Brain pericyte (primary cell): ENCODE results near the gene TPD52L1.
"Not testable (repeated sequence)": the region's sequence is repeated elsewhere in the genome, so short reads cannot be mapped to it uniquely, and the experiment has no call there.

Source experiments
- DNase-seq: peaks from one replicate; pipeline ENCODE4 v3.0.0-alpha.2; 2012; ENCODE audit warnings: low read depth, low spot score

TPD52L1 gene

GRCh38 chr6:125140808-125141207 lies 12.8 kb upstream of the TPD52L1 start:
- no peak for DNase-seq

- DNase-seq: no peak
Measured at GRCh38 chr6:125142618-125143017, 11.0 kb upstream of the TPD52L1 start.

DNA sequence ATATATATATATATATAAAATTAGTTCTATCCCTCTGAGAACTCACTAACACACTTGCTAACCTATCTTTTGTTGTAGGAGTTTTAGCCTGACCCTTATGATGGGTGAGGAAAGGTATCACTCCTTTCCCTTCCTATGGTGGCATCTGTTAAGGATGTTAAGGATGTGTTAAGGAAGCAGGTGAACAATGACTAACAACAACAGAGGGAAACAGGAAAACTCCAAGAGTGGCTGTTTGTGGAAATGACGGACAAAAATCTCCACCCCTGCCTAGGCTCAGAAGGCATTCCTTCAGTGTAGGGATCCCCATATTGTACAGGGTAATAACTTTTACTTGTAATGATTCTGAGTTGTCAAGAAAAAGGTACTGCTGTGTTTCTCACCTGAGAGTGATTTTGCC lies 8.8 kb upstream of the TPD52L1 start:
- no peak for DNase-seq

- no peak for DNase-seq
Measured at GRCh38 chr6:125149256-125150144, 4.1 kb upstream of the TPD52L1 start.

- no peak for DNase-seq
Measured at GRCh38 chr6:125151700-125152099, 1.9 kb upstream of the TPD52L1 start.

- DNase-seq: no peak
Measured at GRCh38 chr6:125154118-125154760, 666 bp downstream of the TPD52L1 start.

DNA sequence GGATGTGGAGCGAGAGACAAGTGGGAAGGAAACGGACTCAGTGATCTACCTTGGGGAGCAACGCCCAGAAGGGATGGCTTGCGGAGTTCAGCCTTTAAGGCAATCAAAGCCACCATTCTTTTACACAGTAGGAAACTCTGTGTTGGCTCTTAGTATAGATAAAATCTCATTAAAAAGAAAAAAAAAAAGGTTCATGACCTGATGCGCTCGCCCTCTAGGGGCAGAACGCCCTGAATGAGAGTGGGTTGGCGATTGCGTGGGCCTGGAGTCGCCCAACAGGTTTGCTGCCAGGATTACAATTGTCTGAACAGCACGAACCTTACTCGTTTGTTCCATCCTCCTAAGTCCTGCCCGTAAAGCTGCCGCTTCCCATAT lies 1.2 kb downstream of the TPD52L1 start:
- no peak for DNase-seq

GRCh38 chr6:125155344-125155743 lies 1.8 kb downstream of the TPD52L1 start:
- no peak for DNase-seq

- DNase-seq: no peak
Measured at GRCh38 chr6:125156496-125156895, 2.9 kb downstream of the TPD52L1 start.

DNA sequence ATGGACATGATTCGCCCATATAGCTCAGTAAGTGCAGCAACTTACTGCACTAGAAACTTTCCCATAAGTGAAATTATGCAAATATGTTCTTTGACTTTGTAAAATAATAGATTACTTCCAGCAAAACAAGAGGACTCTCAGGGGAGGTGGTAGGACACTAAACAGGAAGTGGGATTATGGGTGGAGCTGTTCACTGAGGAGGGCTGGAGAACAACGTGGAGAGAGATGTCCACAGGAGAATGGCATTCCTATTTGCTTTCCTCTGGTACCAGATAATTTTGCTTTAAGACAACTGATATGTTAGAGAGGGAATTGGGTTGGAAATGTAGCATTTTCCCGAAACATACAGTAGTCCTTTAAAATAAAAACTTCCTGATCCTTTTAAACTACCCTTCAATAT lies 3.7 kb downstream of the TPD52L1 start:
- no peak for DNase-seq

DNA sequence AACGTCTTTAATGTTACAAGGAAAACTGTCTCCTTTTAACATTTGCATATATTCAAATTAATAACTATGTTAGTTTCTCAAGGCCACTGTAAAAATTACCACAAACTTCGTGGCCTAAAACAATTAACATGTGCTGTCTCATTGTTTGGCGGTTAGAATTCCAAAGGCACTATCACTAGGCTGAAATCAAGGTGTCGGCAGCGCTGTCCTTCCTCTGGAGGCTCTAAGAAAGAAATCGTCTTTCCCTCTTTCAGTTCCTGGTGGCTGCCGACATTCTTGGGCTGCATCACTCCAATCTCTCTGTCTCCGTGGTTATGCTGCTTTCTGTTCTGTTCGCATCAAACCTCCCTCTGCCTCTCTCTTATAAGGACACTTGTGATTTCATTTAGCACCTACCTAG lies 4.2 kb downstream of the TPD52L1 start:
- DNase-seq: no peak

- not testable (repeated sequence) for DNase-seq
Measured at GRCh38 chr6:125163339-125163738, 9.8 kb downstream of the TPD52L1 start.

DNA sequence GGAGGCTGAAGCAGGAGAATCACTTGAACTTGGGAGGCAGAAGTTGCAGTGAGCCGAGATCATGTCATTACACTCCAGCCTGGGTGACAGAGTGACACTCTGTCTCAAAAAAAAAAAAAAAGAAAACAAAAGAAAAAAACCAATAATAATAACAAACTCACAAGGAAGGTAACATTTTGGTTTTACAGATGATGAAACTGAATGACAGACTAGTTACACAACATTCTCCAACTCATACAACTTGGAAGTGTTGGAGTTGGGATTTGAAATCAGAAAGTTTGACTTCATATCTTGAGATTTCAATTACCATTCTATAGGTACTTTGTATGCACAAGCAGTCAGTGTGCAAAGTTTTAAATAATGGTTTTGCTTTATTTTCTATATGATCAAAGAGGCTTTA lies 10.2 kb downstream of the TPD52L1 start:
- no peak for DNase-seq

- DNase-seq: no peak
Measured at GRCh38 chr6:125164696-125165095, 11.1 kb downstream of the TPD52L1 start.

DNA sequence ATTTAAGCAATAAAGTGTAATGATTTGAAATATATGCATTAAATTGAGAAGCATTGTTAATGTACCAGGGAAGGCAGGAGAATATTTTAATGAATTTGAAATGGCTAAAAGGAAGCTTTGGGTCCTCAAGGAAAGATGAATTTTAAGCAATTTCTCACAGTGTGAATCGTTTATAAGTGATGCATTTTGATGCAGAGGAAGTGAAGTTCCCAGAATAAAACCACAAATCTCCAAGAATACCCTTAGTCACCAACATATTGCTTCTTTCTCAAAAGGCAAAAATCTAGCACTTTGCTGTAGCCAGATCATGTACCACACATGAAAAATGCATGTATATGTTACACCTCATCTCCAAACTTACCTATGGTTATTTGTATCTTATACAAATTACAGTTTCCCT lies 11.7 kb downstream of the TPD52L1 start:
- DNase-seq: no peak

DNA sequence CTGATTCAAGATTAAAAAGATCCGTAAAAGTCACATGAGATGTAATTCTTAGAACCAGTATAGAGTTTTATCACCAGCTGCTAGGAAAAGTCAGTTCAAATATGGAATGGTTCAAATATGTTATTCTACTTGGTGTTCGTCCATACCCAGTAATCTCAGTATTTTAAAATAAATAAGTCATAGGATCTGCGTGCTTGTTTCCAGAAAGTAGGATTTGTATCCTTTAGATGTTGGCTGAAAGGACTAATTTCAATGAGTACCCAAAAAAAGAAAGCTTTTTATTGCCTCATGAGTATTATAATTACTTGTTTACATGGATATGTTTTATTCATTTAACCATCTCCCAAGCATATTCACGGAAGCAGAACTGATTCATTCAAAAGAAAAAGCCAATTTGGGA lies 12.2 kb downstream of the TPD52L1 start:
- DNase-seq: no peak

DNA sequence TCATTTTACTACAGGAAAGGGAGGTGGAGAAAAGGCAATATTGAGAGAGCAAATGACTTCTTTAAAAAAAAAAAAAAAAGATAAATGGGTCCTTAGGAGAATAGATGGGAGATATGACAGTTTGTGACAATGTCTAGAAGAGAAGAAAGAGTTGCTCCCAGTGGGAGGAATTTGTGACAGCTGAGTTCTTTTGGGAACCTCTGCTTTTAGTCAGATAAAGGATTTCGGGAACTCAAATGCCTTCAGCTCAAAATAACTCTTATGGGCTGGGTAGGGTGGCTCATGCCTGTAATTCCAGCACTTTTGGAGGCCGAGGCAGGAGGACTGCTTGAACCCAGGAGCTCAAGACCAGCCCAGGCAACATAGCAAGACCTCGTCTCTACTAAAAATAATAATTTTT lies 13.1 kb downstream of the TPD52L1 start:
- no peak for DNase-seq

GRCh38 chr6:125167579-125167978 lies 14.0 kb downstream of the TPD52L1 start:
- DNase-seq: no peak

GRCh38 chr6:125169058-125169457 lies 15.5 kb downstream of the TPD52L1 start:
- DNase-seq: no peak

DNA sequence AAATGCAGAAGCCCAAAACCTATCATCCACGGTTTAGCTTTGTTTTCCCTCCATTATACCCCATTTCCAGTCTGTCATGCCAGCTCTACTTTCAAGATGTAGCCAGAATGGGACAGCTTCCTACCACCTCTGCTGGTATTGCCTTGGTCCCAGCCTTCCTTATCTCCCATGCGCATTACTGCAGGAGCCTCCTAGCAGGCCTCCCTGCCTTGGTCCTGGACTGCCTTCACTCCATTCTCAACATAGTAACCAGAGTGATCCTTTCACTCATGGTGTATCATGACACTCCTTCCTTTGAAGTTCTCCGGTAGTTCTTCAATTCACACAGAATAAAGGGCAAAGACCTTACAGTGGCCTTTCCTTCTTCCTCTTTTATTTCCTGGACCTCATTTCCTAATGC lies 15.9 kb downstream of the TPD52L1 start:
- no peak for DNase-seq

DNA sequence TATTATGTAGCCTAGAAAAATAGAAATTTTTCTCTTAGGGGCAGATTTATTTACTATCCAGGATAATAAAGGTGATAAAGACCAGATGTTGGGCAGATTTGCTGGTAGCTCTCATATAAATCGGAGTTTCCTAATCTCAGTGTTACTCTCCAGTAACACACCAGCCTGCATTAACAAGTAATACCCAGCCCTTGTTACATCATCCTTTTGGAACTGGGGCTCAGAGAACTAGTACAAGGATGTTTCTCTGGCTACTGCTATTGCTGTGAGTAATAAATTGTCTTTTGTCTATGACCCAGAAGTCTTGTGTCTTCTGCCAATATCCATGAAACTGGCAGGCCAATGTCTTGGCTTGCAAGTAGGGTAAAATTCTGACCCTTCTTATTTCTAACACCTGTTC lies 16.8 kb downstream of the TPD52L1 start:
- no peak for DNase-seq

GRCh38 chr6:125173341-125174095 lies 19.9 kb downstream of the TPD52L1 start:
- no peak for DNase-seq

GRCh38 chr6:125174626-125175025 lies 21.1 kb downstream of the TPD52L1 start:
- no peak for DNase-seq
